NB4 (cell line): ENCODE measurements around the gene UBE2L5.
"Not testable (repeated sequence)": the region's sequence is repeated elsewhere in the genome, so short reads cannot be mapped to it uniquely, and the experiment has no call there.

Experiments
- DNase-seq: peaks from one replicate; pipeline ENCODE4 v3.0.0; 2010; ENCODE audit warnings: low read depth
- H3K4me3 ChIP-seq: one replicate; pipeline ENCODE4 v1.5.1; 2011; ENCODE audit warnings: mild to moderate bottlenecking, low read depth, low read length, moderate library complexity
- CTCF ChIP-seq: IDR thresholded peaks from one replicate; pipeline ENCODE4 v1.5.1; 2012; ENCODE audit warnings: low read depth, low read length
- MAX ChIP-seq: IDR thresholded peaks from 2 replicates; pipeline ENCODE4 v1.6.1; 2011; ENCODE audit warnings: low read depth, low read length
- MYC ChIP-seq: IDR thresholded peaks from 2 replicates; pipeline ENCODE4 v1.6.1; 2011; ENCODE audit warnings: low read depth, low read length
- POLR2A ChIP-seq: IDR thresholded peaks from 2 replicates; pipeline ENCODE4 v1.6.1; 2011; ENCODE audit warnings: mild to moderate bottlenecking; ENCODE audit not compliant: insufficient read length; ENCODE audit errors: extremely low read depth

Gene UBE2L5

GRCh38 chr13:30443957-30444404, 21.7 kb downstream of the UBE2L5 start:
- no peak for TF ChIP-seq MYC
- no peak for TF ChIP-seq CTCF
- TF ChIP-seq POLR2A = no peak
- TF ChIP-seq MAX = no peak
- peak; percentile 79 for DNase-seq
- no peak overlapping the region for H3K4me3 ChIP-seq

GRCh38 chr13:30446126-30446500, 23.8 kb downstream of the UBE2L5 start:
- no peak for DNase-seq
- peak overlapping the region; percentile 57 for H3K4me3 ChIP-seq
- TF ChIP-seq MAX = no peak
- no peak for TF ChIP-seq MYC
- no peak for TF ChIP-seq POLR2A
- TF ChIP-seq CTCF = no peak

- TF ChIP-seq MAX (no peak), CTCF (no peak)
- no peak overlapping the region for H3K4me3 ChIP-seq
- DNase-seq = no peak
Observed at GRCh38 chr13:30448441-30448840, 26.1 kb downstream of the UBE2L5 start.

GRCh38 chr13:30450066-30450465, 27.8 kb downstream of the UBE2L5 start:
- no peak overlapping the region for H3K4me3 ChIP-seq
- DNase-seq = no peak
- TF ChIP-seq CTCF = no peak
- no peak for TF ChIP-seq MAX
- no peak for TF ChIP-seq MYC
- no peak for TF ChIP-seq POLR2A

- not testable (repeated sequence) for DNase-seq, H3K4me3 ChIP-seq
Observed at GRCh38 chr13:30451476-30451875, 29.2 kb downstream of the UBE2L5 start.

- TF ChIP-seq POLR2A (no peak), MAX (no peak), CTCF (peak; percentile 30), MYC (no peak)
- DNase-seq = peak; percentile 61
- H3K4me3 ChIP-seq = no peak overlapping the region
Observed at GRCh38 chr13:30453727-30454126, 31.4 kb downstream of the UBE2L5 start.

GRCh38 chr13:30454991-30455390, 32.7 kb downstream of the UBE2L5 start:
- DNase-seq = no peak
- H3K4me3 ChIP-seq = no peak overlapping the region
- TF ChIP-seq MAX (no peak), MYC (no peak), POLR2A (no peak), CTCF (no peak)
